Stimulated activated CD4-positive, alpha-beta T cell treated with anti-CD3 and anti-CD28 coated beads, Interleukin-2, amount 100 ng/mL, for 24 hours (primary cell): ENCODE measurements around the gene HSPBAP1.
"Not testable (repeated sequence)": the region's sequence is repeated elsewhere in the genome, so short reads cannot be mapped to it uniquely, and the experiment has no call there.

Experiments
- DNase-seq, 2 donors: peaks; one replicate each; pipeline ENCODE4 v3.0.0-alpha.2; 2020

Gene HSPBAP1

GRCh38 chr3:122732682-122733525 is 60.7 kb downstream of the HSPBAP1 start:
- not testable (repeated sequence) for DNase-seq

- DNase-seq: no peak
Measured at GRCh38 chr3:122730240-122730639, 63.4 kb downstream of the HSPBAP1 start.

GRCh38 chr3:122728756-122729514 is 64.7 kb downstream of the HSPBAP1 start:
- no peak for DNase-seq

- no peak for DNase-seq
Measured at GRCh38 chr3:122728186-122728585, 65.4 kb downstream of the HSPBAP1 start.

- DNase-seq: no peak
Measured at GRCh38 chr3:122727766-122728165, 65.9 kb downstream of the HSPBAP1 start.

- DNase-seq: no peak
Measured at GRCh38 chr3:122727294-122727693, 66.3 kb downstream of the HSPBAP1 start.

GRCh38 chr3:122725106-122725505 is 68.5 kb downstream of the HSPBAP1 start:
- no peak for DNase-seq

GRCh38 chr3:122719273-122719921 is 74.2 kb downstream of the HSPBAP1 start:
- no peak for DNase-seq

- no peak for DNase-seq
Measured at GRCh38 chr3:122716667-122717066, 77.0 kb downstream of the HSPBAP1 start.

- no peak for DNase-seq
Measured at GRCh38 chr3:122714273-122714672, 79.4 kb downstream of the HSPBAP1 start.

GRCh38 chr3:122710616-122711251 is 82.9 kb downstream of the HSPBAP1 start:
- not testable (repeated sequence) for DNase-seq

GRCh38 chr3:122705379-122705778 is 88.3 kb downstream of the HSPBAP1 start:
- DNase-seq: no peak

GRCh38 chr3:122700193-122700592 is 93.4 kb downstream of the HSPBAP1 start:
- no peak for DNase-seq

GRCh38 chr3:122697952-122698620 is 95.5 kb downstream of the HSPBAP1 start:
- no peak for DNase-seq

GRCh38 chr3:122695927-122696561 is 97.6 kb downstream of the HSPBAP1 start:
- DNase-seq: no peak

- DNase-seq: no peak
Measured at GRCh38 chr3:122694966-122695365, 98.7 kb downstream of the HSPBAP1 start.

GRCh38 chr3:122692674-122693073 is 101.0 kb downstream of the HSPBAP1 start:
- DNase-seq: no peak

- no peak for DNase-seq
Measured at GRCh38 chr3:122691195-122691594, 102.4 kb downstream of the HSPBAP1 start.

- no peak for DNase-seq
Measured at GRCh38 chr3:122690096-122690495, 103.5 kb downstream of the HSPBAP1 start.
